HepG2 (cell line): ENCODE results near the gene HMG20B. TPM values are rescaled to one million over a fixed set of nuclear protein-coding genes. Genes with fewer than 3 reads are reported as not detected.

Source experiments
- CREBL2 ChIP-seq: sonication (generic); formaldehyde crosslinking; IDR thresholded peaks from 2 replicates; pipeline ENCODE4 v1.8.1; 2023; ENCODE audit warnings: missing genetic modification reagents, mild to moderate bottlenecking, borderline replicate concordance
- ELK4 ChIP-seq: sonication (generic); formaldehyde crosslinking; IDR thresholded peaks from 2 replicates; pipeline ENCODE4 v1.9.0; 2021; ENCODE audit warnings: missing genetic modification reagents, borderline replicate concordance
- FOXC1 ChIP-seq: sonication (generic); formaldehyde crosslinking; IDR thresholded peaks from 2 replicates; pipeline ENCODE4 v1.8.0; 2022; ENCODE audit warnings: mild to moderate bottlenecking, missing genetic modification reagents, borderline replicate concordance
- IKZF5 ChIP-seq: IDR thresholded peaks from 2 replicates; pipeline ENCODE4 v1.6.1; 2018; ENCODE audit warnings: missing genetic modification reagents, mild to moderate bottlenecking, missing compliant biosample characterization
- MYC ChIP-seq: sonication (generic); formaldehyde crosslinking; IDR thresholded peaks from 2 replicates; pipeline ENCODE4 v1.9.0; 2021; ENCODE audit warnings: missing genetic modification reagents, borderline replicate concordance
- NFE2 ChIP-seq: sonication (generic); formaldehyde crosslinking; IDR thresholded peaks from 2 replicates; pipeline ENCODE4 v1.4.0; 2020; ENCODE audit warnings: missing genetic modification reagents
- NONO ChIP-seq, 2 experiments: fragments of 450-650 bp in 1 of 2; sonication (generic) in 1 of 2; formaldehyde crosslinking in 1 of 2; IDR thresholded peaks in 1 of 2; conservative IDR thresholded peaks in 1 of 2; 2 replicates each; pipeline versions ENCODE4 v1.6.1 to v1.8.0; 2017 to 2022; ENCODE audit warnings: mild to moderate bottlenecking in 1 of 2, missing genetic modification reagents in 1 of 2, moderate library complexity in 1 of 2
- PHF20 ChIP-seq: sonication (generic); formaldehyde crosslinking; IDR thresholded peaks from 2 replicates; pipeline ENCODE4 v1.5.0; 2020; ENCODE audit warnings: mild to moderate bottlenecking, missing genetic modification reagents
- TBL1XR1 ChIP-seq: fragments of 150-350 bp; IDR thresholded peaks from 2 replicates; pipeline ENCODE4 v1.6.1; 2014; ENCODE audit warnings: borderline replicate concordance, low read length; ENCODE audit not compliant: partially characterized antibody
- ZNF10 ChIP-seq: sonication (generic); formaldehyde crosslinking; IDR thresholded peaks from 2 replicates; pipeline ENCODE4 v1.4.0; 2020; ENCODE audit warnings: mild to moderate bottlenecking, low read depth, missing genetic modification reagents, borderline replicate concordance
- ZNF256 ChIP-seq: sonication (generic); formaldehyde crosslinking; conservative IDR thresholded peaks from 2 replicates; pipeline ENCODE4 v1.4.0; 2020; ENCODE audit warnings: missing genetic modification reagents
- ZNF513 ChIP-seq: sonication (generic); formaldehyde crosslinking; conservative IDR thresholded peaks from 2 replicates; pipeline ENCODE4 v1.5.0; 2020; ENCODE audit warnings: missing genetic modification reagents
- ZNF691 ChIP-seq: sonication (generic); formaldehyde crosslinking; IDR thresholded peaks from 2 replicates; pipeline ENCODE4 v1.4.0; 2020; ENCODE audit warnings: missing genetic modification reagents, low read depth, mild to moderate bottlenecking, borderline replicate concordance
- ZNF713 ChIP-seq: sonication (generic); formaldehyde crosslinking; IDR thresholded peaks from 2 replicates; pipeline ENCODE4 v1.4.0; 2020; ENCODE audit warnings: mild to moderate bottlenecking, missing genetic modification reagents
- ZNF724P ChIP-seq: sonication (generic); formaldehyde crosslinking; IDR thresholded peaks from 2 replicates; pipeline ENCODE4 v1.8.0; 2022; ENCODE audit warnings: missing genetic modification reagents, borderline replicate concordance
- polyA plus RNA-seq, 8 experiments: library from polyadenylated mRNA; depleted of rRNA in 3 of 8; stranded (reverse) in 7 of 8; unstranded in 1 of 8; fragments of >200 nt; fragmentation: Illumina TruSeq in 4 of 8; extraction: Trizol in 4 of 8; gene quantifications; 2 replicates each; pipeline versions ENCODE4 v1.2.1 to v1.2.3, GENCODE V29; 2011 to 2016; ENCODE audit warnings: low read depth in 4 of 8, missing spikeins in 1 of 8, mixed read lengths in 1 of 8; ENCODE audit not compliant: insufficient read depth in 1 of 8
- total RNA-seq, 5 experiments: library from RNA; depleted of rRNA; stranded (reverse); fragments of >200 nt; fragmentation: Illumina TruSeq; extraction: Trizol; gene quantifications; 2 replicates each; pipeline ENCODE4 v1.2.3, GENCODE V29; 2016; ENCODE audit warnings: low read depth in 1 of 5
- TF ChIP-seq, protein P1 (sequence below): sonication (generic); formaldehyde crosslinking; IDR thresholded peaks from 2 replicates; pipeline ENCODE4 v1.5.1; 2020; ENCODE audit warnings: mild to moderate bottlenecking, missing genetic modification reagents, borderline replicate concordance
- TF ChIP-seq, protein P2 (sequence below): sonication (generic); formaldehyde crosslinking; IDR thresholded peaks from 2 replicates; pipeline ENCODE4 v1.5.0; 2020; ENCODE audit warnings: missing genetic modification reagents

Gene HMG20B
- total and polyA plus RNA-seq, 2 of the 13 experiments (the other 11 are each of a cell fraction or from before 2014, with no cell fraction given), result 23.9 to 29.2 TPM

- TF ChIP-seq ZNF691 (peak; percentile 34; the same call in 1 of the 2 replicates), ZNF513 (CRISPR knock-in tag) (no peak), NONO (IDR thresholded peaks at IDR 0.05) (no peak), NONO (CRISPR knock-in tag; conservative IDR thresholded peaks at IDR 0.05) (no peak), ELK4 (CRISPR knock-in tag) (no peak), CREBL2 (CRISPR knock-in tag) (no peak), ZNF724P (no peak), ZNF256 (no peak), IKZF5 (CRISPR knock-in tag) (no peak), ZNF713 (CRISPR knock-in tag) (no peak), ZNF10 (CRISPR knock-in tag) (no peak), NFE2 (CRISPR knock-in tag) (no peak), TBL1XR1 (no peak), PHF20 (CRISPR knock-in tag) (no peak), MYC (CRISPR knock-in tag) (no peak), FOXC1 (CRISPR knock-in tag) (no peak)
- TF ChIP-seq, protein P1, sequence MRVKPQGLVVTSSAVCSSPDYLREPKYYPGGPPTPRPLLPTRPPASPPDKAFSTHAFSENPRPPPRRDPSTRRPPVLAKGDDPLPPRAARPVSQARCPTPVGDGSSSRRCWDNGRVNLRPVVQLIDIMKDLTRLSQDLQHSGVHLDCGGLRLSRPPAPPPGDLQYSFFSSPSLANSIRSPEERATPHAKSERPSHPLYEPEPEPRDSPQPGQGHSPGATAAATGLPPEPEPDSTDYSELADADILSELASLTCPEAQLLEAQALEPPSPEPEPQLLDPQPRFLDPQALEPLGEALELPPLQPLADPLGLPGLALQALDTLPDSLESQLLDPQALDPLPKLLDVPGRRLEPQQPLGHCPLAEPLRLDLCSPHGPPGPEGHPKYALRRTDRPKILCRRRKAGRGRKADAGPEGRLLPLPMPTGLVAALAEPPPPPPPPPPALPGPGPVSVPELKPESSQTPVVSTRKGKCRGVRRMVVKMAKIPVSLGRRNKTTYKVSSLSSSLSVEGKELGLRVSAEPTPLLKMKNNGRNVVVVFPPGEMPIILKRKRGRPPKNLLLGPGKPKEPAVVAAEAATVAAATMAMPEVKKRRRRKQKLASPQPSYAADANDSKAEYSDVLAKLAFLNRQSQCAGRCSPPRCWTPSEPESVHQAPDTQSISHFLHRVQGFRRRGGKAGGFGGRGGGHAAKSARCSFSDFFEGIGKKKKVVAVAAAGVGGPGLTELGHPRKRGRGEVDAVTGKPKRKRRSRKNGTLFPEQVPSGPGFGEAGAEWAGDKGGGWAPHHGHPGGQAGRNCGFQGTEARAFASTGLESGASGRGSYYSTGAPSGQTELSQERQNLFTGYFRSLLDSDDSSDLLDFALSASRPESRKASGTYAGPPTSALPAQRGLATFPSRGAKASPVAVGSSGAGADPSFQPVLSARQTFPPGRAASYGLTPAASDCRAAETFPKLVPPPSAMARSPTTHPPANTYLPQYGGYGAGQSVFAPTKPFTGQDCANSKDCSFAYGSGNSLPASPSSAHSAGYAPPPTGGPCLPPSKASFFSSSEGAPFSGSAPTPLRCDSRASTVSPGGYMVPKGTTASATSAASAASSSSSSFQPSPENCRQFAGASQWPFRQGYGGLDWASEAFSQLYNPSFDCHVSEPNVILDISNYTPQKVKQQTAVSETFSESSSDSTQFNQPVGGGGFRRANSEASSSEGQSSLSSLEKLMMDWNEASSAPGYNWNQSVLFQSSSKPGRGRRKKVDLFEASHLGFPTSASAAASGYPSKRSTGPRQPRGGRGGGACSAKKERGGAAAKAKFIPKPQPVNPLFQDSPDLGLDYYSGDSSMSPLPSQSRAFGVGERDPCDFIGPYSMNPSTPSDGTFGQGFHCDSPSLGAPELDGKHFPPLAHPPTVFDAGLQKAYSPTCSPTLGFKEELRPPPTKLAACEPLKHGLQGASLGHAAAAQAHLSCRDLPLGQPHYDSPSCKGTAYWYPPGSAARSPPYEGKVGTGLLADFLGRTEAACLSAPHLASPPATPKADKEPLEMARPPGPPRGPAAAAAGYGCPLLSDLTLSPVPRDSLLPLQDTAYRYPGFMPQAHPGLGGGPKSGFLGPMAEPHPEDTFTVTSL (CRISPR knock-in tag), result no peak
- TF ChIP-seq, protein P2, sequence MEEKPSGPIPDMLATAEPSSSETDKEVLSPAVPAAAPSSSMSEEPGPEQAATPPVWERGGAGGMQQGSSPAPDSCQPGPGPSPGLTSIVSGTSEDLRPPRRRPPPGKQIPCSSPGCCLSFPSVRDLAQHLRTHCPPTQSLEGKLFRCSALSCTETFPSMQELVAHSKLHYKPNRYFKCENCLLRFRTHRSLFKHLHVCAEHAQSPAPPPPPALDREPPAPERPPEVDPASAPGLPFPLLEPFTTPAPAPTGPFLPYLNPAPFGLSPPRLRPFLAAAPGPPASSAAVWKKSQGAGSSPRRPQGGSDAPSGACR (CRISPR knock-in tag), result peak; percentile 56; the same call in 1 of the 2 replicates
Measured at GRCh38 chr19:3556978-3557460, 15.7 kb upstream of the HMG20B start (continued).
